Type B pancreatic cell (in vitro differentiated cells): ENCODE data around the gene EDN2. TPM values are rescaled to one million over a fixed set of nuclear protein-coding genes. Genes with fewer than 3 reads are reported as not detected.
A peak's percentile ranks its signal among the peaks of the same experiment; 100 is the strongest.

ENCODE experiments used
- DNase-seq: peaks from one replicate; pipeline ENCODE4 v3.0.0; 2021; ENCODE audit warnings: mixed read lengths; ENCODE audit not compliant: unreplicated experiment; ENCODE audit errors: extremely low spot score
- H3K27ac Mint-ChIP-seq: 2 replicates; pipeline ENCODE4 v1.8.0; 2021; ENCODE audit warnings: mild to moderate bottlenecking, mixed read lengths
- H3K27me3 Mint-ChIP-seq: 2 replicates; pipeline ENCODE4 v1.8.0; 2021; ENCODE audit warnings: mixed read lengths
- H3K36me3 Mint-ChIP-seq: 2 replicates; pipeline ENCODE4 v1.8.0; 2021; ENCODE audit warnings: mixed read lengths
- H3K4me1 Mint-ChIP-seq: one replicate; pipeline ENCODE4 v1.8.0; 2021; ENCODE audit warnings: mixed read lengths; ENCODE audit not compliant: unreplicated experiment
- H3K4me3 Mint-ChIP-seq: 2 replicates; pipeline ENCODE4 v1.8.0; 2021; ENCODE audit warnings: mild to moderate bottlenecking, mixed read lengths
- H3K9me3 Mint-ChIP-seq: 2 replicates; pipeline ENCODE4 v1.8.0; 2021; ENCODE audit warnings: mixed read lengths
- CTCF ChIP-seq: fragments of 200-600 bp; sonication (generic); conservative IDR thresholded peaks from 2 replicates; pipeline ENCODE4 v1.5.0; 2021; ENCODE audit warnings: antibody characterized with exemption, mild to moderate bottlenecking
- total RNA-seq: library from RNA; stranded (reverse); gene quantifications from 2 replicates; pipeline ENCODE4 v1.2.1, GENCODE V29; 2021; ENCODE audit warnings: low replicate concordance

Gene EDN2
- total RNA-seq, 1 donor from 2014 or later = 0.24 TPM

GRCh38 chr1:41500378-41500777 lies 15.9 kb upstream of the EDN2 start:
- Mint-ChIP-seq H3K27me3 (no peaks in the 10 kb centered on the region), H3K4me1 (peaks cover 32% of the 10 kb centered on the region), H3K36me3 (no peaks in the 10 kb centered on the region), H3K4me3 (no peak overlapping the region), H3K27ac (no peak overlapping the region), H3K9me3 (no peaks in the 10 kb centered on the region)
- no peak for TF ChIP-seq CTCF
- no peak for DNase-seq

GRCh38 chr1:41499591-41499990 lies 15.1 kb upstream of the EDN2 start:
- Mint-ChIP-seq H3K4me3 (no peak overlapping the region), H3K4me1 (peaks cover 24% of the 10 kb centered on the region), H3K27ac (no peak overlapping the region), H3K9me3 (no peaks in the 10 kb centered on the region), H3K36me3 (no peaks in the 10 kb centered on the region), H3K27me3 (no peaks in the 10 kb centered on the region)
- no peak for TF ChIP-seq CTCF
- DNase-seq = no peak

GRCh38 chr1:41498804-41499203 lies 14.3 kb upstream of the EDN2 start:
- Mint-ChIP-seq H3K9me3 (no peaks in the 10 kb centered on the region), H3K4me3 (no peak overlapping the region)
- TF ChIP-seq CTCF = no peak

GRCh38 chr1:41498391-41498790 lies 13.9 kb upstream of the EDN2 start:
- Mint-ChIP-seq H3K27me3 (no peaks in the 10 kb centered on the region), H3K4me3 (peak overlapping the region; percentile 20), H3K9me3 (no peaks in the 10 kb centered on the region), H3K36me3 (no peaks in the 10 kb centered on the region), H3K27ac (peak overlapping the region; percentile 85), H3K4me1 (peaks cover 12% of the 10 kb centered on the region)
- DNase-seq = no peak
- TF ChIP-seq CTCF = no peak

More at GRCh38 chr1:41498804-41499203, 14.3 kb upstream of the EDN2 start:
- peak overlapping the region; percentile 85 for H3K27ac Mint-ChIP-seq
- H3K27me3 Mint-ChIP-seq = no peaks in the 10 kb centered on the region
- peaks cover 16% of the 10 kb centered on the region for H3K4me1 Mint-ChIP-seq
- H3K36me3 Mint-ChIP-seq = no peaks in the 10 kb centered on the region
- no peak for DNase-seq

GRCh38 chr1:41497461-41498030 lies 13.1 kb upstream of the EDN2 start:
- H3K4me1 Mint-ChIP-seq = peaks cover 11% of the 10 kb centered on the region
- no peaks in the 10 kb centered on the region for H3K9me3 Mint-ChIP-seq
- no peaks in the 10 kb centered on the region for H3K36me3 Mint-ChIP-seq
- H3K4me3 Mint-ChIP-seq = no peak overlapping the region
- H3K27me3 Mint-ChIP-seq = no peaks in the 10 kb centered on the region
- peak overlapping the region; percentile 77 for H3K27ac Mint-ChIP-seq
- no peak for DNase-seq
- TF ChIP-seq CTCF = no peak

- H3K27me3 Mint-ChIP-seq = no peaks in the 10 kb centered on the region
- H3K27ac Mint-ChIP-seq = peak overlapping the region; percentile 59
- no peak for DNase-seq
- no peak for TF ChIP-seq CTCF
- H3K36me3 Mint-ChIP-seq = no peaks in the 10 kb centered on the region
- H3K4me3 Mint-ChIP-seq = no peak overlapping the region
- no peaks in the 10 kb centered on the region for H3K9me3 Mint-ChIP-seq
- peaks cover 11% of the 10 kb centered on the region for H3K4me1 Mint-ChIP-seq
Observed at GRCh38 chr1:41497056-41497440, 12.6 kb upstream of the EDN2 start.
